GM19468 (cell line): ENCODE data around the gene SOX2.

Experiments used
- ATAC-seq: cut with Tn5 transposase; IDR thresholded peaks from one replicate; pipeline ENCODE4 v1.9.1; 2021; ENCODE audit warnings: mild to moderate bottlenecking, moderate library complexity, moderate number of reproducible peaks; ENCODE audit not compliant: unreplicated experiment; ENCODE audit errors: extremely low read depth

Gene SOX2

GRCh38 chr3:181721046-181721875, 9.5 kb downstream of the SOX2 start:
- ATAC-seq = no peak

- ATAC-seq = no peak
These were observed 10.4 kb downstream of the SOX2 start for GRCh38 chr3:181722156-181722555.

GRCh38 chr3:181722766-181723425, 11.2 kb downstream of the SOX2 start:
- no peak for ATAC-seq

GRCh38 chr3:181723625-181724191, 12.0 kb downstream of the SOX2 start:
- no peak for ATAC-seq

GRCh38 chr3:181724192-181724965, 12.7 kb downstream of the SOX2 start:
- ATAC-seq = no peak

- no peak for ATAC-seq
These were observed 13.5 kb downstream of the SOX2 start for GRCh38 chr3:181725131-181725731.

- no peak for ATAC-seq
These were observed 14.1 kb downstream of the SOX2 start for GRCh38 chr3:181725830-181726229.

GRCh38 chr3:181726351-181727330, 14.9 kb downstream of the SOX2 start:
- no peak for ATAC-seq

- no peak for ATAC-seq
These were observed 15.8 kb downstream of the SOX2 start for GRCh38 chr3:181727341-181728032.

- no peak for ATAC-seq
These were observed 17.0 kb downstream of the SOX2 start for GRCh38 chr3:181728470-181729340.

GRCh38 chr3:181729341-181729869, 17.7 kb downstream of the SOX2 start:
- no peak for ATAC-seq

- ATAC-seq = no peak
These were observed 18.6 kb downstream of the SOX2 start for GRCh38 chr3:181730316-181730715.

- ATAC-seq = no peak
These were observed 19.2 kb downstream of the SOX2 start for GRCh38 chr3:181730934-181731333.

- ATAC-seq = no peak
These were observed 24.2 kb downstream of the SOX2 start for GRCh38 chr3:181735911-181736310.

- no peak for ATAC-seq
These were observed 26.8 kb downstream of the SOX2 start for GRCh38 chr3:181738551-181738950.

- no peak for ATAC-seq
These were observed 27.9 kb downstream of the SOX2 start for GRCh38 chr3:181739628-181740027.

- no peak for ATAC-seq
These were observed 29.7 kb downstream of the SOX2 start for GRCh38 chr3:181741417-181741816.
